ENCODE results near the gene STXBP3.

Gene STXBP3

DNA sequence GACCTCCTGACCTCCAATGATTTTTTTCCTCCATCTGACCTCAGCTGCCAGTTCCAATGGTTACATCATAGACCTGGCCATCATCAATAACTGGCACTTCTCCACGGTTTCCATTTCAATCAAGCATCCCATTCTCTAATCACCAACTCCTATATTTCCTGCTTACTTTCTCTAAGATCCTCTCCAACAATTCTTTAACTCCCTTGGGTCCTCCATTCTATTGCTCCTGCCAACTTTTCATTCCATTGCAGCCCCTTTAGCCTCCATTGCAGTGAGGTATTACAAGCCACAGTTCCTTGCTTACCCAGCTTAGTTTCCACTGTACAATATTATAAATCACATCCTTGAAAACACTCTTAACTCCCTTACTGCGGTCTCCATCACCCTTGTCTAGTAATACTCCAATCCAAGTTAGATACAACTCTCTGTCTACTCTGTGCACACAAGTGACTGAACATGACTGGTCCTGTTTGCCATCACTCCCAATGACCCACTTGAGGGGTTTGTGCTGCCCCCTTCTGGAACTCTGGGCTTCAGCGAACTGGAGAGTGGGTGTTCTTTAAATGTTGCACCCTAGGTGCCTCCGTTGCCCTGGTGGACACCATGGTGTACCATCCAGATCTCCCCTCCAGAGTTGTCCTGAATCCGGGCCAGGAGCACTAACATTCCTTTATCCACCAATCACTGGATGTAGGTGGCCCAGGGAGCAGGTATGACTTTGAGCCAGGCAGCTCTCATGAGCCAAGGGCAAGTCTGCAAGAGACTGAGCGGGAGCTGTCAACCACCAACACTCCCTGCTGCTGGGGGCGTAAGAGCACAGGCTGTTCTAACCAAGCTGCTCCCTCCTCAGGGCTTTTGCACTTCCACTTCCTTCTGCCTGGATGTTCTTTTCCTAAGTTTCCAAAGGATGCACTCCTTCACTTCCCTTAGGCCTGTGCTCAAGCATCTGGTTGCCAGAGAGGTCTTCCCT is 37.5 kb upstream of the STXBP3 start:
- peak overlapping the region in 1 of 2 experiments; percentile 23 for H3K18ac ChIP-seq (ENCODE audit: low read depth in 1 of 2, low read length in 2 of 2)
- H3K14ac ChIP-seq (ENCODE audit: low read length in 2 of 2): peak overlapping the region in 1 of 2 experiments; percentile 77
- no peak overlapping the region for H4K8ac ChIP-seq (ENCODE audit: low read length)
- peaks cover 2% of the 10 kb centered on the region for H3K4me1 ChIP-seq (ENCODE audit: control insufficient read depth, insufficient read depth, low read depth, low read length)
- H4K91ac ChIP-seq (ENCODE audit: low read length): no peak overlapping the region
- WGBS: 67% methylated on average over 7 of the region's 7 CpGs
- H3K36me3 ChIP-seq (ENCODE audit: control insufficient read depth in 1 of 2, insufficient read depth in 2 of 2, low read depth in 1 of 2, low read length in 2 of 2): no peaks in the 10 kb centered on the region
- H2BK12ac ChIP-seq (ENCODE audit: low read length in 2 of 2): peak overlapping the region in 1 of 2 experiments; percentile 78
- no peak overlapping the region for H2BK15ac ChIP-seq (ENCODE audit: low read depth, poor library complexity, severe bottlenecking)
- no peak overlapping the region for H3K4me2 ChIP-seq (ENCODE audit: low read length, poor library complexity, severe bottlenecking)
- H3K27me3 ChIP-seq (ENCODE audit: control insufficient read depth in 1 of 2, insufficient read depth in 1 of 2, low read length in 2 of 2): peaks cover 0 to 3% of the 10 kb centered on the region in 2 experiments
- no peak overlapping the region for H3K4me3 ChIP-seq (ENCODE audit: insufficient read depth in 1 of 2, low read depth in 1 of 2, low read length in 2 of 2)
- H3K9me3 ChIP-seq (ENCODE audit: control insufficient read depth, low read length): no peaks in the 10 kb centered on the region
- H2BK5ac ChIP-seq (ENCODE audit: low read depth, low read length, poor library complexity, severe bottlenecking): no peak overlapping the region
- H3K27ac ChIP-seq (ENCODE audit: low read length, poor library complexity, severe bottlenecking): no peak overlapping the region
- DNase-seq: no peak
- no peak overlapping the region for H3K9ac ChIP-seq (ENCODE audit: low read length)
- H3K4ac ChIP-seq (ENCODE audit: low read depth in 1 of 2, low read length in 2 of 2): no peak overlapping the region
- H3K79me1 ChIP-seq (replicated peaks; ENCODE audit: low read length, poor library complexity, severe bottlenecking): no peaks in the 10 kb centered on the region
- H2AK5ac ChIP-seq (ENCODE audit: low read length, severe bottlenecking): no peak overlapping the region
- H2AFZ ChIP-seq (ENCODE audit: low read depth, low read length): no peak overlapping the region
- H2BK120ac ChIP-seq (ENCODE audit: low read depth, low read length): no peak overlapping the region
- no peak overlapping the region for H3K23ac ChIP-seq (ENCODE audit: low read length in 2 of 2)

DNA sequence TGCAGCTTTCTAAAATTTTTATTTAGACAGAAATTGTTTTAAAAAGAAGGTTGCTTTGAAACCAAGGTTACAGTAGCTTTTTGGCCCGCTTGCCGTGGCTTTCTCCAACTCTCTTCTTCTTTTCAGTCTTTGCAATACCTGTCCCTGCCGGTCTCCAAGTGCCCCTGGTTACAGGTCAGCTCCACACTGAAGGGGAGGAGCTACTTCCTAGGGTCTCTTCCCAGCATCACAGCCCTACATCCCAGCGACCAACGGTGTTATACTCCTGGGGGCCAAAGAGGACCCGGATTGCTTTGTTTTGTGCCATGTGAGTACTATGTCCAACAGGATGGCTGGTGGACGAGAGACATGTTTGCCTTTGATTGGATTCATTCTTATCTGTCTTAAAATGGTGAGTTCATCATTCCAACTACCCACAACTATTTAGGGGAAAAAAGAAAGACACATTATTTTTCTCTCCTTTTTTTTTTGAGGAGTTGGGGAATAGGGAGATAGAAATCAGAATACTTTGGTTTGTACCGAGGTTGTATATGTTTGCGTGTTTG is 33.8 kb upstream of the STXBP3 start, which contains the start of gene FNDC7:
FNDC7 (plus strand) TSS at position 303 of the 545 bp plus-strand sequence; CDS start at position 329, 26 bp downstream.
- DNase-seq: no peak
- no peak within 1 kb of the TSS for H2BK15ac ChIP-seq (ENCODE audit: low read depth, poor library complexity, severe bottlenecking)
- peaks cover 0 to 3% of the 10 kb centered on the region in 2 experiments for H3K27me3 ChIP-seq (ENCODE audit: control insufficient read depth in 1 of 2, insufficient read depth in 1 of 2, low read length in 2 of 2)
- no peaks in the 10 kb centered on the region for H3K36me3 ChIP-seq (ENCODE audit: control insufficient read depth in 1 of 2, insufficient read depth in 2 of 2, low read depth in 1 of 2, low read length in 2 of 2)
- H2BK120ac ChIP-seq (ENCODE audit: low read depth, low read length): no peak within 1 kb of the TSS
- 48% methylated on average over 3 of the region's 9 CpGs for WGBS
- H3K9ac ChIP-seq (ENCODE audit: low read length): no peak within 1 kb of the TSS
- H4K91ac ChIP-seq (ENCODE audit: low read length): no peak within 1 kb of the TSS
- H3K79me1 ChIP-seq (replicated peaks; ENCODE audit: low read length, poor library complexity, severe bottlenecking): no peaks in the 10 kb centered on the region
- H2BK12ac ChIP-seq (ENCODE audit: low read length in 2 of 2): peak within 1 kb of the TSS in 1 of 2 experiments; percentile 21
- H4K8ac ChIP-seq (ENCODE audit: low read length): peak within 1 kb of the TSS; percentile 19
- H2BK5ac ChIP-seq (ENCODE audit: low read depth, low read length, poor library complexity, severe bottlenecking): no peak within 1 kb of the TSS
- no peak within 1 kb of the TSS for H3K4me3 ChIP-seq (ENCODE audit: insufficient read depth in 1 of 2, low read depth in 1 of 2, low read length in 2 of 2)
- H3K23ac ChIP-seq (ENCODE audit: low read length in 2 of 2): no peak within 1 kb of the TSS
- H3K14ac ChIP-seq (ENCODE audit: low read length in 2 of 2): no peak within 1 kb of the TSS
- no peaks in the 10 kb centered on the region for H3K9me3 ChIP-seq (ENCODE audit: control insufficient read depth, low read length)
- H3K4me1 ChIP-seq (ENCODE audit: control insufficient read depth, insufficient read depth, low read depth, low read length): peaks cover 3% of the 10 kb centered on the region
- H3K18ac ChIP-seq (ENCODE audit: low read depth in 1 of 2, low read length in 2 of 2): no peak within 1 kb of the TSS
- H3K4ac ChIP-seq (ENCODE audit: low read depth in 1 of 2, low read length in 2 of 2): no peak within 1 kb of the TSS
- H2AFZ ChIP-seq (ENCODE audit: low read depth, low read length): no peak within 1 kb of the TSS
- H3K4me2 ChIP-seq (ENCODE audit: low read length, poor library complexity, severe bottlenecking): no peak within 1 kb of the TSS
- no peak within 1 kb of the TSS for H2AK5ac ChIP-seq (ENCODE audit: low read length, severe bottlenecking)
- H3K27ac ChIP-seq (ENCODE audit: low read length, poor library complexity, severe bottlenecking): no peak within 1 kb of the TSS

- no peak overlapping the region for H4K91ac ChIP-seq (ENCODE audit: low read length)
- no peaks in the 10 kb centered on the region for H3K36me3 ChIP-seq (ENCODE audit: control insufficient read depth in 1 of 2, insufficient read depth in 2 of 2, low read depth in 1 of 2, low read length in 2 of 2)
- H3K14ac ChIP-seq (ENCODE audit: low read length in 2 of 2): no peak overlapping the region
- H2BK15ac ChIP-seq (ENCODE audit: low read depth, poor library complexity, severe bottlenecking): no peak overlapping the region
- H2AK5ac ChIP-seq (ENCODE audit: low read length, severe bottlenecking): no peak overlapping the region
- H2AFZ ChIP-seq (ENCODE audit: low read depth, low read length): peak overlapping the region; percentile 30
- no peak overlapping the region for H4K8ac ChIP-seq (ENCODE audit: low read length)
- no peaks in the 10 kb centered on the region for H3K9me3 ChIP-seq (ENCODE audit: control insufficient read depth, low read length)
- no peak overlapping the region for H3K4me3 ChIP-seq (ENCODE audit: insufficient read depth in 1 of 2, low read depth in 1 of 2, low read length in 2 of 2)
- H2BK120ac ChIP-seq (ENCODE audit: low read depth, low read length): no peak overlapping the region
- DNase-seq: no peak
- no peak overlapping the region for H3K27ac ChIP-seq (ENCODE audit: low read length, poor library complexity, severe bottlenecking)
- H3K4me1 ChIP-seq (ENCODE audit: control insufficient read depth, insufficient read depth, low read depth, low read length): peaks cover 8% of the 10 kb centered on the region
- H3K27me3 ChIP-seq (ENCODE audit: control insufficient read depth in 1 of 2, insufficient read depth in 1 of 2, low read length in 2 of 2): no peaks in the 10 kb centered on the region
- no peak overlapping the region for H3K23ac ChIP-seq (ENCODE audit: low read length in 2 of 2)
- no peaks in the 10 kb centered on the region for H3K79me1 ChIP-seq (replicated peaks; ENCODE audit: low read length, poor library complexity, severe bottlenecking)
- 80% methylated on average over 5 of the region's 5 CpGs for WGBS
- H3K4me2 ChIP-seq (ENCODE audit: low read length, poor library complexity, severe bottlenecking): no peak overlapping the region
- H3K18ac ChIP-seq (ENCODE audit: low read depth in 1 of 2, low read length in 2 of 2): peak overlapping the region; percentile 14 to 37
- H3K9ac ChIP-seq (ENCODE audit: low read length): no peak overlapping the region
- no peak overlapping the region for H2BK12ac ChIP-seq (ENCODE audit: low read length in 2 of 2)
- no peak overlapping the region for H3K4ac ChIP-seq (ENCODE audit: low read depth in 1 of 2, low read length in 2 of 2)
- H2BK5ac ChIP-seq (ENCODE audit: low read depth, low read length, poor library complexity, severe bottlenecking): no peak overlapping the region
Observed at GRCh38 chr1:108715932-108716331, 30.5 kb upstream of the STXBP3 start.
